ENCODE measurements around the gene NFIB. TPM values are rescaled to one million over a fixed set of nuclear protein-coding genes. Genes with fewer than 3 reads are reported as not detected.

Gene NFIB
- total RNA-seq, 1 experiment from 2014 or later = 14.3 TPM

DNA sequence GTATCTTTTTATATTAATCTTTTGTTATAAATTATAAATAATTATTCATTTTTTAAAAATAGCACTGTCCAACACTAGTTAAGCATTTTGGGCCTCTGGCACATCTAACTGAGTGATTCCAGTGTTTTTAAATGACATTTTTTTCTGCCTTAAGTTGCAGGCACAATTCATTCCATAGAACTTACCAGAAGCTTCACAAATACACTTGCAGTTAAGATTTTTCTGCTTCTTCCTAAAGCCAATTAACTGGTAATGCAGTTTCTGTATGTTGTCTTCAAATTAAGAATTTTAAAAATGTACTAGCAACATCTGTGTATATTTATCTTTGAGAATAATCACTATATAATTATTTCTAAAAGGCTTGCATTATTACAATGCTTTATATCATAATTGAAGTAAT lies 11.2 kb upstream of the NFIB start:
- peaks cover 17% of the 10 kb centered on the region for H3K23me2 ChIP-seq (ENCODE audit: insufficient read length, low read depth, low read length, poor library complexity, severe bottlenecking)
- no peak overlapping the region for H3K9ac ChIP-seq (ENCODE audit: extremely low read depth, insufficient read length, low read length)
- H3K36me3 Mint-ChIP-seq (ENCODE audit: insufficient read depth in 1 of 3, low read depth in 3 of 3) = no peaks in the 10 kb centered on the region; a peak in 1 of 7 replicates
- H3K27me3 ChIP-seq (ENCODE audit: insufficient read depth, low read length) = no peaks in the 10 kb centered on the region
- no peak overlapping the region for H3K27ac Mint-ChIP-seq
- H2BK12ac ChIP-seq (ENCODE audit: insufficient read length, low read depth, low read length) = no peak overlapping the region
- no peak overlapping the region for H4K5ac ChIP-seq (ENCODE audit: insufficient read length, low read depth, low read length)
- H2BK5ac ChIP-seq (ENCODE audit: insufficient read length, low read length) = no peak overlapping the region
- no peaks in the 10 kb centered on the region for H3K79me1 ChIP-seq (ENCODE audit: insufficient read depth, low read depth, low read length, poor library complexity, severe bottlenecking)
- H3K4me3 Mint-ChIP-seq = no peak overlapping the region
- no peaks in the 10 kb centered on the region for H3K9me3 ChIP-seq (ENCODE audit: control insufficient read depth, low read depth, low read length)
- no peak overlapping the region for H3T11ph ChIP-seq (ENCODE audit: low read length)
- no peak overlapping the region for H4K8ac ChIP-seq (replicated peaks; ENCODE audit: insufficient read length, low read depth, low read length)
- no peak overlapping the region for H3K14ac ChIP-seq (ENCODE audit: insufficient read depth, low read length)
- H4K91ac ChIP-seq (ENCODE audit: insufficient read length, low read depth, low read length) = no peak overlapping the region
- H3K27me3 Mint-ChIP-seq (ENCODE audit: low read depth) = no peaks in the 10 kb centered on the region
- no peak overlapping the region for H2BK15ac ChIP-seq (ENCODE audit: low read depth, low read length)
- no peak for TF ChIP-seq CTCF (conservative IDR thresholded peaks at IDR 0.05)
- H3K18ac ChIP-seq (ENCODE audit: insufficient read length, low read depth, low read length) = no peak overlapping the region
- H3K4me1 Mint-ChIP-seq = peaks cover 29 to 30% of the 10 kb centered on the region in 2 experiments
- H4K20me1 ChIP-seq (ENCODE audit: control insufficient read depth, insufficient read depth, insufficient read length) = no peaks in the 10 kb centered on the region
- H3K4me2 ChIP-seq (ENCODE audit: insufficient read depth, insufficient read length, low read length) = no peak overlapping the region
- H2BK120ac ChIP-seq (ENCODE audit: low read depth, low read length, poor library complexity, severe bottlenecking) = no peak overlapping the region
- no peak overlapping the region for H3K23ac ChIP-seq (ENCODE audit: insufficient read length, low read depth, low read length)
- no peak for DNase-seq
- H3K79me2 ChIP-seq (ENCODE audit: insufficient read depth, low read length) = no peaks in the 10 kb centered on the region
- H3K9me3 Mint-ChIP-seq = no peaks in the 10 kb centered on the region
- H2AFZ ChIP-seq (ENCODE audit: low read length) = no peak overlapping the region
- peaks cover 8% of the 10 kb centered on the region; the same call in 1 of the 2 replicates for H3K4me1 ChIP-seq (ENCODE audit: insufficient read depth, low read length)
- no peak overlapping the region for H2AK5ac ChIP-seq (ENCODE audit: insufficient read length, low read length)
- no peak overlapping the region for H3K56ac ChIP-seq (ENCODE audit: insufficient read length, low read depth, low read length)
- no peak overlapping the region for H3K27ac ChIP-seq (ENCODE audit: insufficient read length, low read depth, low read length)
- no peak overlapping the region for H3K4ac ChIP-seq (ENCODE audit: low read depth, low read length)
- H2BK20ac ChIP-seq (ENCODE audit: low read depth, low read length, poor library complexity, severe bottlenecking) = no peak overlapping the region

All from H9 (cell line).